Ishikawa (cell line): ENCODE measurements around the gene PARD3.

Experiments
- CEBPB ChIP-seq: IDR thresholded peaks from 2 replicates; pipeline ENCODE4 v1.6.1; 2012
- CREB1 ChIP-seq: IDR thresholded peaks from 2 replicates; pipeline ENCODE4 v1.6.1; 2012; ENCODE audit warnings: low read depth
- EGR1 ChIP-seq: IDR thresholded peaks from 2 replicates; pipeline ENCODE4 v1.6.1; 2012
- EP300 ChIP-seq: IDR thresholded peaks from 2 replicates; pipeline ENCODE4 v1.6.1; 2012; ENCODE audit warnings: borderline replicate concordance
- FOXM1 ChIP-seq: IDR thresholded peaks from 2 replicates; pipeline ENCODE4 v1.6.1; 2012; ENCODE audit warnings: low read depth, borderline replicate concordance
- NFIC ChIP-seq: IDR thresholded peaks from 2 replicates; pipeline ENCODE4 v1.6.1; 2012
- RAD21 ChIP-seq: IDR thresholded peaks from 2 replicates; pipeline ENCODE4 v1.6.1; 2012; ENCODE audit warnings: low read depth
- TAF1 ChIP-seq: IDR thresholded peaks from 2 replicates; pipeline ENCODE4 v1.6.1; 2012; ENCODE audit warnings: low read depth, mild to moderate bottlenecking
- TCF12 ChIP-seq: IDR thresholded peaks from 2 replicates; pipeline ENCODE4 v1.6.1; 2012; ENCODE audit warnings: low read depth
- TEAD4 ChIP-seq: IDR thresholded peaks from 2 replicates; pipeline ENCODE4 v1.6.1; 2012
- YY1 ChIP-seq: IDR thresholded peaks from 2 replicates; pipeline ENCODE4 v1.6.1; 2012; ENCODE audit warnings: low read depth
- ZBTB7A ChIP-seq: IDR thresholded peaks from 2 replicates; pipeline ENCODE4 v1.6.1; 2012; ENCODE audit warnings: low read depth
- TF ChIP-seq, protein P1 (sequence below): IDR thresholded peaks from 2 replicates; pipeline ENCODE4 v1.6.1; 2012
- TF ChIP-seq, protein P2 (sequence below): IDR thresholded peaks from 2 replicates; pipeline ENCODE4 v1.6.1; 2012
- TF ChIP-seq, protein P3 (sequence below): IDR thresholded peaks from 2 replicates; pipeline ENCODE4 v1.6.1; 2012; ENCODE audit warnings: low read depth, mild to moderate bottlenecking

PARD3 gene

DNA sequence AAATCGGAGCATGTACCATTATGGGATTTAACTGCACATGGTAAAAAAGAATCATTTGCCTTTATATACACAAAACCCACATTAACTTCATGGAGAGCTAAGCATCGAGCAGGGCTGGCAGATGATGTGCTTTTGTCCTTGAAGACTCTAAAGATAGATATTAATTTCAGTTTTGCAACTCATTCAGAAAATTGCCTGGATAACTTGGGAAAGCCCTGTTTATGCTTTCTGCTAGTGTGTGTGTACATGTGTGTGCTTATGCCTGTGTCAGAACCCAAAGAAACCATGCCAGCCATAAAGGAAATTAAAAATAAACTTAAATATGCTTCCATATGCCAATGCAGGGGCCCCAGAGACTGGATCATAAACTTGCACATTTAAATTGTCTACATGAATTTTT lies 640.0 kb downstream of the PARD3 start:
- TF ChIP-seq CREB1 (no peak), ZBTB7A (no peak), FOXM1 (no peak), CEBPB (no peak), EP300 (no peak), TCF12 (no peak), TEAD4 (no peak), YY1 (no peak), NFIC (no peak), TAF1 (no peak), RAD21 (no peak), EGR1 (no peak)
- TF ChIP-seq, protein P1, sequence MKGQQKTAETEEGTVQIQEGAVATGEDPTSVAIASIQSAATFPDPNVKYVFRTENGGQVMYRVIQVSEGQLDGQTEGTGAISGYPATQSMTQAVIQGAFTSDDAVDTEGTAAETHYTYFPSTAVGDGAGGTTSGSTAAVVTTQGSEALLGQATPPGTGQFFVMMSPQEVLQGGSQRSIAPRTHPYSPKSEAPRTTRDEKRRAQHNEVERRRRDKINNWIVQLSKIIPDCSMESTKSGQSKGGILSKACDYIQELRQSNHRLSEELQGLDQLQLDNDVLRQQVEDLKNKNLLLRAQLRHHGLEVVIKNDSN = no peak
- TF ChIP-seq, protein P2, sequence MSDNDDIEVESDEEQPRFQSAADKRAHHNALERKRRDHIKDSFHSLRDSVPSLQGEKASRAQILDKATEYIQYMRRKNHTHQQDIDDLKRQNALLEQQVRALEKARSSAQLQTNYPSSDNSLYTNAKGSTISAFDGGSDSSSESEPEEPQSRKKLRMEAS = no peak
- TF ChIP-seq, protein P3, sequence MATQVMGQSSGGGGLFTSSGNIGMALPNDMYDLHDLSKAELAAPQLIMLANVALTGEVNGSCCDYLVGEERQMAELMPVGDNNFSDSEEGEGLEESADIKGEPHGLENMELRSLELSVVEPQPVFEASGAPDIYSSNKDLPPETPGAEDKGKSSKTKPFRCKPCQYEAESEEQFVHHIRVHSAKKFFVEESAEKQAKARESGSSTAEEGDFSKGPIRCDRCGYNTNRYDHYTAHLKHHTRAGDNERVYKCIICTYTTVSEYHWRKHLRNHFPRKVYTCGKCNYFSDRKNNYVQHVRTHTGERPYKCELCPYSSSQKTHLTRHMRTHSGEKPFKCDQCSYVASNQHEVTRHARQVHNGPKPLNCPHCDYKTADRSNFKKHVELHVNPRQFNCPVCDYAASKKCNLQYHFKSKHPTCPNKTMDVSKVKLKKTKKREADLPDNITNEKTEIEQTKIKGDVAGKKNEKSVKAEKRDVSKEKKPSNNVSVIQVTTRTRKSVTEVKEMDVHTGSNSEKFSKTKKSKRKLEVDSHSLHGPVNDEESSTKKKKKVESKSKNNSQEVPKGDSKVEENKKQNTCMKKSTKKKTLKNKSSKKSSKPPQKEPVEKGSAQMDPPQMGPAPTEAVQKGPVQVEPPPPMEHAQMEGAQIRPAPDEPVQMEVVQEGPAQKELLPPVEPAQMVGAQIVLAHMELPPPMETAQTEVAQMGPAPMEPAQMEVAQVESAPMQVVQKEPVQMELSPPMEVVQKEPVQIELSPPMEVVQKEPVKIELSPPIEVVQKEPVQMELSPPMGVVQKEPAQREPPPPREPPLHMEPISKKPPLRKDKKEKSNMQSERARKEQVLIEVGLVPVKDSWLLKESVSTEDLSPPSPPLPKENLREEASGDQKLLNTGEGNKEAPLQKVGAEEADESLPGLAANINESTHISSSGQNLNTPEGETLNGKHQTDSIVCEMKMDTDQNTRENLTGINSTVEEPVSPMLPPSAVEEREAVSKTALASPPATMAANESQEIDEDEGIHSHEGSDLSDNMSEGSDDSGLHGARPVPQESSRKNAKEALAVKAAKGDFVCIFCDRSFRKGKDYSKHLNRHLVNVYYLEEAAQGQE = no peak

DNA sequence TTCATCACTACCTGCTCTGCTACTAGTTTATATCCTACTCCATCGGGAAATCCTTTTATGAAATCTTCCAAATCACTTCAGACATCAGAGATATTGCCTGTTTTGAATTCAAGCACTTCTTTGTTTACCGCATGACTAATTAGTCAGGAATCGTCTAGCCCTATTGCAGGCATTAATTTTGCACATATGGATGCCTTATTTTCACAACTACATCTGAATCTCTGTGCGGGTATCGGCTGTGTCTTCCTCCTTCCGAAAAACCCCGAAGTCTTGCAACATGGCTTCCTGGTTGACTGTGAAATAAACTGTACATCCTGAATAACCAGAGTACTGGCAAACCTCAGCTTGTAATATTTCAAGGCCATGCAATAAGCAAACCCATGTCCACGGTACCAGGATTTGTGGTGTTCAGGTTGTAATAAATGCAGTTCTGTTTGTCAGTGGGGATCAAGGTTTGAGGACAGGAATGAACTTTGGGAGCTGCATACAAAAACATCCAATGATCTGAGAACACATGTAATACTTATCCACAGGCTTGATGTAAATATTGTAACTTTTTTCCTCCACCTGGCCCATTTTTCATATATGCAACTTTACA lies 642.1 kb downstream of the PARD3 start:
- TF ChIP-seq TAF1 = no peak
- TF ChIP-seq, protein P1 = no peak
- TF ChIP-seq EP300 = no peak
- TF ChIP-seq, protein P2 = no peak
- TF ChIP-seq EGR1 = no peak
- TF ChIP-seq NFIC = no peak
- TF ChIP-seq ZBTB7A = no peak
- TF ChIP-seq CREB1 = no peak
- TF ChIP-seq TCF12 = no peak
- TF ChIP-seq, protein P3 = no peak

DNA sequence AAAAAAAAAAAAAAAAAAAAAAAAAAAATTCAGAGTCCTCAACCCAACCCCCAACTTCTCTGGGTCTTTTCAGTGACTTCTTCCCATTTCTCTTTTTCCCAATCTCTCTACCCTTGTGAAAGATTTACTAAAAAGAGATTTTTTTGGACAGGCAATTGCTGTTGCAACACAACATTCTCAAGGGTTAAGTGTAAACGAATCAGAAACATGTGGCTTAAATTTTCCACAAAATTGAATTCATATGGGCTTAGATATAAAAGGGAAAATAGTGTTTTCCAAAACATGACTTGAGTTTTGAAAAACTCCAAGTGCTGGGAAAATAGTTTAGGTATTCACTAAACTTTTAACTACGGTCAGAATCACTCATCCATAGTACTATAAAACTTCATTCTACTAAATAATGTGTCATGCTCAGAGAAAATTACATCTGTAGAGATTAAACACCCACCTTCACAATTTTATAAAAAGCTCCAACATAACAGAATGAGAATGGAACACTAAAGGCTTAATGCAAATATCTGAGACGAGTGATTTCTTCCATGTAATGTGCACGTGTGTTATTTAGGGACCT lies 643.1 kb downstream of the PARD3 start:
- TF ChIP-seq CREB1 = no peak

DNA sequence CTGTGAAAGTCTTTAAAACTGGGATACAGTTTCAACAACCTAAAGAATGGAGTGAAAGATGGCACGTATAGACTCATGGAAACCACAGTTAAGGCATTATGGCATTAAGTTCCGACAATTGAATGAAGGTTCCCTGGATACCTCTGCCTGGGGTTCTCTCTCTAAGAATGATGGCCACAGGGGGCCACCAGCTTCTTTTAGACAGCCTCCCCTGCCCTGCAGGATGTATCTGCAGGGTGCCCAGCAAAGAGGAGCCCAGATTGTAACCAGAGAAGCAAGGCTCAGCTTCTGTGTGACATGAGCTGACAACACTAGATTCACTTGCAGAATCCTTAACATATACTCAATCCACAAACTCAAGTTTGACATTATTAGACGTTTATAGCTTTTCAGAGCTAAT lies 645.4 kb downstream of the PARD3 start:
- no peak for TF ChIP-seq EP300
- no peak for TF ChIP-seq NFIC
- no peak for TF ChIP-seq RAD21
- TF ChIP-seq TAF1 = no peak
- no peak for TF ChIP-seq YY1
- no peak for TF ChIP-seq TCF12
- TF ChIP-seq TEAD4 = no peak
- no peak for TF ChIP-seq FOXM1
- TF ChIP-seq ZBTB7A = no peak
- no peak for TF ChIP-seq CEBPB
- TF ChIP-seq, protein P3 = no peak
- TF ChIP-seq EGR1 = no peak
- TF ChIP-seq, protein P2 = no peak
